Esophagus muscularis mucosa (tissue), 3 donors: ENCODE measurements around the gene CDH26.

ENCODE experiments used
- CTCF ChIP-seq, 3 experiments: fragments of 200-600 bp in 2 of 3; fragments of 450-650 bp in 1 of 3; sonication (generic) in 2 of 3; IDR thresholded peaks; one replicate each; pipeline ENCODE4 v1.5.1; 2017 to 2019; ENCODE audit warnings: antibody characterized with exemption in 3 of 3, mild to moderate bottlenecking in 2 of 3, moderate library complexity in 1 of 3
- POLR2AphosphoS5 ChIP-seq, 2 donors: sonication (generic); formaldehyde crosslinking; IDR thresholded peaks; one replicate each; pipeline ENCODE4 v1.6.1; 2017; ENCODE audit warnings: antibody characterized with exemption in 2 of 2

DNA sequence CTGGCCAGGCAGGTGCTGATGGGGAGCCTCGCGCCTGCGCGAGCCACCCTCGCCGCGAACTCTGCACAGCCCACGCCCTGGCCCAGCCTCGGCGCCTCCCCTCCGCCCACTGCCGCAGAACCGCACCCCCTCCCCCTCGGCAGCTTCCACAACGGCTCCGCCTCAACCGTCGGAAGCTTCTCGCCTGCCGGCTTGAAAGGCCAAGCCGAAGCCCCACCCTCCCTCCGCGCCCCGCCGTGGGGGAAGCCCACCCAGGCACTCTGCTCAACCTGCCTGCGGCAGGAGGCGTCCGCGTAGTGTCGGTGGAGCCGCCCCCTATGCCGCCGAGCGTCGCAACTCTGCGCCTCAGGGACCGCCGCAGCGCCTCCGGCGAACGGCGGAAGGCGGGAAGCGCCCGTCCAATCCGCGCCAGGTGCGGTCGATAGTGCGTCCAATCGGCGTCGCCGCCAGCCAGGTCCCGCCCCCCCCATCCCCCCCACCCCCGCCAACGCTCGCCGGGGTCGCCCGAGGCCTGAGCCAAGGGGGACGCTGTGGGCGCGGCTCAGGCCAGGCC is 24.9 kb upstream of the CDH26 start, which contains the start of gene SYCP2:
- TF ChIP-seq CTCF (IDR thresholded peaks at IDR 0.05): no peak
- peak in 1 of 2 donors; percentile 4 for TF ChIP-seq POLR2AphosphoS5 (IDR thresholded peaks at IDR 0.05)
